MCF 10A (cell line): ENCODE measurements around the gene HLA-DQA2. TPM values are rescaled to one million over a fixed set of nuclear protein-coding genes. Genes with fewer than 3 reads are reported as not detected.
A peak's percentile ranks its signal among the peaks of the same experiment; 100 is the strongest.

Experiments
- Bru-seq: library from RNA; stranded (reverse); fragments of 400-500 nt; gene quantifications from one replicate; lab custom pipeline; 2021; lab: Mats Ljungman, UMichigan
- BruChase-seq, 2 experiments: library from RNA; stranded (reverse); fragments of 400-500 nt; gene quantifications; one replicate each; lab custom pipeline; 2021; lab: Mats Ljungman, UMichigan
- BruUV-seq: library from RNA; stranded (reverse); fragments of 400-500 nt; replicated peaks from 2 replicates; lab custom pipeline; 2021; lab: Mats Ljungman, UMichigan
- CTCF ChIA-PET: fragments of 300-600 bp; sonication (Branson Sonifier 250); formaldehyde crosslinking; extraction: SDS; loops from one replicate; lab custom pipeline; 2021; ENCODE audit warnings: antibody characterized with exemption, inconsistent platforms; lab: Yijun Ruan, JAX
- POLR2A ChIA-PET: fragments of 300-600, 350-650 bp; sonication (Branson Sonifier 250); formaldehyde crosslinking; extraction: SDS; loops from one replicate; lab custom pipeline; 2020; ENCODE audit warnings: antibody characterized with exemption, inconsistent platforms; lab: Yijun Ruan, JAX
- DNase-seq: peaks from one replicate; pipeline ENCODE4 v3.0.0-alpha.2; 2018; ENCODE audit not compliant: unreplicated experiment
- H3K27ac Mint-ChIP-seq: one replicate; pipeline ENCODE4 v1.8.0; 2022; ENCODE audit warnings: mild to moderate bottlenecking, low read depth, mixed read lengths; ENCODE audit not compliant: unreplicated experiment
- H3K27me3 Mint-ChIP-seq: one replicate; pipeline ENCODE4 v1.8.0; 2022; ENCODE audit warnings: mixed read lengths; ENCODE audit not compliant: insufficient read depth, unreplicated experiment
- H3K36me3 Mint-ChIP-seq: one replicate; pipeline ENCODE4 v1.8.0; 2022; ENCODE audit warnings: mild to moderate bottlenecking, moderate library complexity, mixed read lengths; ENCODE audit not compliant: insufficient read depth, unreplicated experiment
- H3K4me1 Mint-ChIP-seq: one replicate; pipeline ENCODE4 v1.8.0; 2022; ENCODE audit warnings: mixed read lengths; ENCODE audit not compliant: insufficient read depth, unreplicated experiment
- H3K4me3 Mint-ChIP-seq: one replicate; pipeline ENCODE4 v1.8.0; 2022; ENCODE audit warnings: mild to moderate bottlenecking, moderate library complexity, mixed read lengths; ENCODE audit not compliant: unreplicated experiment
- H3K9me3 Mint-ChIP-seq: one replicate; pipeline ENCODE4 v1.8.0; 2022; ENCODE audit warnings: mixed read lengths; ENCODE audit not compliant: unreplicated experiment
- CTCF ChIP-seq: fragments of 200-600 bp; IDR thresholded peaks from one replicate; pipeline ENCODE4 v1.8.0; 2022; ENCODE audit warnings: antibody characterized with exemption, mild to moderate bottlenecking; ENCODE audit not compliant: unreplicated experiment
- intact Hi-C: fragments of 100-400 bp; cut with micrococcal nuclease; formaldehyde crosslinking; loops from 2 replicates; pipeline ENCODE4 v1.14.1; 2022
- long read RNA-seq: library from polyadenylated mRNA; stranded (forward); transcript quantifications from one replicate; pipeline ENCODE4 v2.0.0, GENCODE V29; 2022
- total RNA-seq: library from RNA; stranded (reverse); gene quantifications from 2 replicates; pipeline ENCODE4 v1.2.3, GENCODE V29; 2022

Gene HLA-DQA2
- total RNA-seq: not detected in 2 replicates
- Bru-seq, nascent RNA: not detected
- BruChase-seq, experiment 1, labeled RNA remaining after a 6-hour chase: not detected
- BruChase-seq, experiment 2, labeled RNA remaining after a 2-hour chase: not detected
- long read RNA-seq: 0 reads

- POLR2A ChIA-PET: no interaction called here
- Mint-ChIP-seq H3K27me3 (peaks cover 89% of the 10 kb centered on the region), H3K4me1 (no peaks in the 10 kb centered on the region), H3K4me3 (no peak within 1 kb of the TSS), H3K9me3 (no peaks in the 10 kb centered on the region), H3K36me3 (no peaks in the 10 kb centered on the region), H3K27ac (no peak within 1 kb of the TSS)
- no peak for TF ChIP-seq CTCF
- CTCF ChIA-PET: no interaction called here
- DNase-seq: no peak
- intact Hi-C loops: no loop called here
- no TSS peak for BruUV-seq
Measured at GRCh38 chr6:32741031-32741960, at the start of gene HLA-DQA2. TSS of gene HLA-DQA2 (plus strand) at chr6:32741391. CDS start at chr6:32741444, 53 bp downstream.

GRCh38 chr6:32692019-32692418 lies 49.2 kb upstream of the HLA-DQA2 start:
- no peaks in the 10 kb centered on the region for H3K9me3 Mint-ChIP-seq
- CTCF ChIA-PET: interaction anchor here (0.6 to 0.9 kb wide), 2 partner anchors 11 to 64 kb away, joined by 3 to 4 read pairs; no protein-coding TSS in a partner anchor
- peaks cover under 1% of the 10 kb centered on the region for H3K36me3 Mint-ChIP-seq
- peak; percentile 42 for DNase-seq
- BruUV-seq: no TSS peak
- intact Hi-C loops: loop anchor here (1.0 kb wide), 1 partner anchor 260 kb away; no protein-coding TSS in a partner anchor
- H3K4me3 Mint-ChIP-seq: no peak overlapping the region
- no peak overlapping the region for H3K27ac Mint-ChIP-seq
- H3K27me3 Mint-ChIP-seq: peaks cover 79% of the 10 kb centered on the region
- POLR2A ChIA-PET: interaction anchor here (0.6 kb wide), 1 partner anchor 107 kb away, joined by 4 read pairs; no protein-coding TSS in a partner anchor
- TF ChIP-seq CTCF: peak; percentile 21
- H3K4me1 Mint-ChIP-seq: no peaks in the 10 kb centered on the region

GRCh38 chr6:32697031-32697430 lies 44.2 kb upstream of the HLA-DQA2 start:
- no peak for TF ChIP-seq CTCF
- Mint-ChIP-seq H3K9me3 (no peaks in the 10 kb centered on the region), H3K27me3 (peaks cover 89% of the 10 kb centered on the region), H3K36me3 (no peaks in the 10 kb centered on the region), H3K4me3 (no peak overlapping the region), H3K27ac (no peak overlapping the region), H3K4me1 (no peaks in the 10 kb centered on the region)
- CTCF ChIA-PET: interaction anchor here (1.1 kb wide), 1 partner anchor 283 kb away, joined by 3 read pairs; no protein-coding TSS in a partner anchor
- POLR2A ChIA-PET: no interaction called here
- intact Hi-C loops: no loop called here
- no peak for DNase-seq
- BruUV-seq: no TSS peak
